HepG2 (cell line): ENCODE results near the gene KREMEN1. TPM values are rescaled to one million over a fixed set of nuclear protein-coding genes. Genes with fewer than 3 reads are reported as not detected.

Source experiments
- BCL6 ChIP-seq: IDR thresholded peaks from 2 replicates; pipeline ENCODE4 v1.6.1; 2016; ENCODE audit warnings: missing genetic modification reagents, missing compliant biosample characterization
- CENPBD1 ChIP-seq: sonication (generic); formaldehyde crosslinking; IDR thresholded peaks from 2 replicates; pipeline ENCODE4 v1.8.0; 2022; ENCODE audit warnings: missing genetic modification reagents, low read depth, mild to moderate bottlenecking, borderline replicate concordance
- EED ChIP-seq: sonication (generic); formaldehyde crosslinking; IDR thresholded peaks from 2 replicates; pipeline ENCODE4 v1.5.0; 2020; ENCODE audit warnings: mild to moderate bottlenecking, missing genetic modification reagents
- FOXJ3 ChIP-seq: sonication (generic); formaldehyde crosslinking; IDR thresholded peaks from 2 replicates; pipeline ENCODE4 v1.4.0; 2020; ENCODE audit warnings: missing genetic modification reagents, mild to moderate bottlenecking, borderline replicate concordance
- HNRNPL ChIP-seq: fragments of 200-400 bp; formaldehyde crosslinking; IDR thresholded peaks from 2 replicates; pipeline ENCODE4 v1.6.1; 2017; ENCODE audit warnings: mild to moderate bottlenecking, low read depth, low read length
- NFE2L1 ChIP-seq: sonication (generic); formaldehyde crosslinking; IDR thresholded peaks from 2 replicates; pipeline ENCODE4 v1.4.0; 2020; ENCODE audit warnings: missing genetic modification reagents, mild to moderate bottlenecking, borderline replicate concordance
- NFIB ChIP-seq: sonication (generic); formaldehyde crosslinking; IDR thresholded peaks from 2 replicates; pipeline ENCODE4 v1.9.0; 2021; ENCODE audit warnings: missing genetic modification reagents, mild to moderate bottlenecking, borderline replicate concordance
- SIN3A ChIP-seq: IDR thresholded peaks from 2 replicates; pipeline ENCODE4 v1.6.1; 2011; ENCODE audit warnings: low read depth, mild to moderate bottlenecking, control low read depth, low read length, borderline replicate concordance
- ZBTB40 ChIP-seq, 2 experiments: fragments of 450-650 bp in 1 of 2; sonication (generic) in 1 of 2; formaldehyde crosslinking in 1 of 2; IDR thresholded peaks; 2 replicates each; pipeline versions ENCODE4 v1.6.1 to v1.8.0; 2016 to 2022; ENCODE audit warnings: antibody characterized with exemption in 1 of 2, mild to moderate bottlenecking in 1 of 2, missing genetic modification reagents in 1 of 2
- ZFP1 ChIP-seq: IDR thresholded peaks from 2 replicates; pipeline ENCODE4 v1.6.1; 2016
- ZNF205 ChIP-seq: IDR thresholded peaks from 2 replicates; pipeline ENCODE4 v1.6.1; 2018; ENCODE audit warnings: missing biosample characterization, missing genetic modification reagents
- ZNF292 ChIP-seq: sonication (generic); formaldehyde crosslinking; IDR thresholded peaks from 2 replicates; pipeline ENCODE4 v1.8.1; 2022; ENCODE audit warnings: mild to moderate bottlenecking, low read depth, missing genetic modification reagents, borderline replicate concordance
- ZNF350 ChIP-seq: sonication (generic); formaldehyde crosslinking; IDR thresholded peaks from 2 replicates; pipeline ENCODE4 v1.4.0; 2020; ENCODE audit warnings: mild to moderate bottlenecking, low read depth, missing genetic modification reagents, borderline replicate concordance
- ZNF354B ChIP-seq: sonication (generic); formaldehyde crosslinking; IDR thresholded peaks from 2 replicates; pipeline ENCODE4 v1.8.0; 2022; ENCODE audit warnings: mild to moderate bottlenecking, missing genetic modification reagents
- ZNF547 ChIP-seq: sonication (generic); formaldehyde crosslinking; IDR thresholded peaks from 2 replicates; pipeline ENCODE4 v1.5.1; 2020; ENCODE audit warnings: mild to moderate bottlenecking, missing genetic modification reagents
- ZNF614 ChIP-seq: IDR thresholded peaks from 2 replicates; pipeline ENCODE4 v1.6.1; 2018; ENCODE audit warnings: missing biosample characterization, missing genetic modification reagents, inconsistent platforms, borderline replicate concordance
- ZNF816 ChIP-seq: sonication (generic); formaldehyde crosslinking; IDR thresholded peaks from 2 replicates; pipeline ENCODE4 v1.8.0; 2022; ENCODE audit warnings: missing genetic modification reagents, mild to moderate bottlenecking, borderline replicate concordance
- polyA plus RNA-seq, 8 experiments: library from polyadenylated mRNA; depleted of rRNA in 3 of 8; stranded (reverse) in 7 of 8; unstranded in 1 of 8; fragments of >200 nt; fragmentation: Illumina TruSeq in 4 of 8; extraction: Trizol in 4 of 8; gene quantifications; 2 replicates each; pipeline versions ENCODE4 v1.2.1 to v1.2.3, GENCODE V29; 2011 to 2016; ENCODE audit warnings: low read depth in 4 of 8, missing spikeins in 1 of 8, mixed read lengths in 1 of 8; ENCODE audit not compliant: insufficient read depth in 1 of 8
- total RNA-seq, 5 experiments: library from RNA; depleted of rRNA; stranded (reverse); fragments of >200 nt; fragmentation: Illumina TruSeq; extraction: Trizol; gene quantifications; 2 replicates each; pipeline ENCODE4 v1.2.3, GENCODE V29; 2016; ENCODE audit warnings: low read depth in 1 of 5
- TF ChIP-seq, protein P1 (sequence below): sonication (generic); formaldehyde crosslinking; IDR thresholded peaks from 2 replicates; pipeline ENCODE4 v1.4.0; 2020; ENCODE audit warnings: missing genetic modification reagents, low read depth, mild to moderate bottlenecking, borderline replicate concordance

The KREMEN1 gene
- total and polyA plus RNA-seq, 2 of the 13 experiments (the other 11 are each of a cell fraction or from before 2014, with no cell fraction given): 9.8 to 13.8 TPM

- TF ChIP-seq HNRNPL (peak; percentile 97), CENPBD1 (no peak), ZNF614 (no peak; the same call in 1 of the 2 replicates), ZNF547 (CRISPR knock-in tag) (no peak; the same call in 1 of the 2 replicates), ZFP1 (CRISPR knock-in tag) (no peak), BCL6 (CRISPR knock-in tag) (peak; percentile 99), EED (CRISPR knock-in tag) (no peak), ZNF816 (CRISPR knock-in tag) (peak; percentile 81; the same call in 1 of the 2 replicates), NFIB (CRISPR knock-in tag) (no peak), ZBTB40 (IDR thresholded peaks at IDR 0.05) (no peak), ZBTB40 (CRISPR knock-in tag; IDR thresholded peaks at IDR 0.05) (peak; percentile 33; the same call in 1 of the 2 replicates), SIN3A (no peak), NFE2L1 (no peak), ZNF354B (CRISPR knock-in tag) (no peak), FOXJ3 (no peak), ZNF292 (CRISPR knock-in tag) (peak; percentile 71; the same call in 1 of the 2 replicates), ZNF350 (CRISPR knock-in tag) (peak; percentile 50), ZNF205 (no peak)
- TF ChIP-seq, protein P1, sequence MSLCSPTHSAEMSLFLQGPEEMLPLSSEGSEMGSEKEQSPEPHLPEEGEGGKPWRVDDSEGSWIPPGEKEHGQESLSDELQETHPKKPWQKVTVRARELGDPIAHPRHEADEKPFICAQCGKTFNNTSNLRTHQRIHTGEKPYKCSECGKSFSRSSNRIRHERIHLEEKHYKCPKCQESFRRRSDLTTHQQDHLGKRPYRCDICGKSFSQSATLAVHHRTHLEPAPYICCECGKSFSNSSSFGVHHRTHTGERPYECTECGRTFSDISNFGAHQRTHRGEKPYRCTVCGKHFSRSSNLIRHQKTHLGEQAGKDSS (CRISPR knock-in tag): peak; percentile 83; the same call in 1 of the 2 replicates
Measured at GRCh38 chr22:29030618-29031226, 42.1 kb upstream of the KREMEN1 start (continued).
